KOPT-K1 (cell line): ENCODE measurements around the gene CRABP1.

Experiments used
- H3K27ac ChIP-seq: fragments of 200-600 bp; sonication (generic); 2 replicates; pipeline ENCODE4 v1.5.1; 2016; ENCODE audit warnings: antibody characterized with exemption, mild to moderate bottlenecking, low read depth, low read length; ENCODE audit not compliant: poor library complexity, severe bottlenecking
- H3K36me3 ChIP-seq: fragments of 200-600 bp; sonication (generic); 2 replicates; pipeline ENCODE4 v1.5.1; 2017; ENCODE audit warnings: antibody characterized with exemption, mild to moderate bottlenecking, low read length, moderate library complexity; ENCODE audit not compliant: insufficient read depth
- H3K9me3 ChIP-seq: fragments of 200-600 bp; sonication (generic); 2 replicates; pipeline ENCODE4 v1.5.1; 2017; ENCODE audit warnings: antibody characterized with exemption, low read length, mild to moderate bottlenecking; ENCODE audit not compliant: insufficient read depth, poor library complexity, severe bottlenecking

CRABP1 gene

DNA sequence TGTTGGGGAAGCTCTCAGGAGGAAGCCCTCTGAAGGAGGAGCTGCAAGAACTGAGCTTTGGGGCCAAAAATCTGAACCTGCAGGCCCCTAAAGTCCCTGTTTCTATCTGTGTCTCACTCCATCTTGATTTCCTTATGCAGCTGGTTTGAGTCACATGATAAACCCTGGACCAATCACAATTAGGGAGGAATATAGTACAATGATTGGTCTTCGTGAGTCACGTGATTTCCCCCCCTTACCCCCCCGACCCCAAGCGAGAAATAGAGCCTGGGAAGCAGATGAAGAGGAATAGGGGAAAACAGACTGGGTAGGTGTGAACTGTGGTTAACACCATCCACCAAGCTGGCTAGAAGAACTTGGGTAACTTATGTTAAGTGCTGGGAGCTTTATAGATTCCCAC lies 12.9 kb downstream of the CRABP1 start:
- no peak overlapping the region for H3K27ac ChIP-seq
- no peaks in the 10 kb centered on the region for H3K9me3 ChIP-seq
- H3K36me3 ChIP-seq: no peaks in the 10 kb centered on the region

- H3K9me3 ChIP-seq: no peaks in the 10 kb centered on the region
Measured at GRCh38 chr15:78355177-78355576, 15.0 kb downstream of the CRABP1 start.

DNA sequence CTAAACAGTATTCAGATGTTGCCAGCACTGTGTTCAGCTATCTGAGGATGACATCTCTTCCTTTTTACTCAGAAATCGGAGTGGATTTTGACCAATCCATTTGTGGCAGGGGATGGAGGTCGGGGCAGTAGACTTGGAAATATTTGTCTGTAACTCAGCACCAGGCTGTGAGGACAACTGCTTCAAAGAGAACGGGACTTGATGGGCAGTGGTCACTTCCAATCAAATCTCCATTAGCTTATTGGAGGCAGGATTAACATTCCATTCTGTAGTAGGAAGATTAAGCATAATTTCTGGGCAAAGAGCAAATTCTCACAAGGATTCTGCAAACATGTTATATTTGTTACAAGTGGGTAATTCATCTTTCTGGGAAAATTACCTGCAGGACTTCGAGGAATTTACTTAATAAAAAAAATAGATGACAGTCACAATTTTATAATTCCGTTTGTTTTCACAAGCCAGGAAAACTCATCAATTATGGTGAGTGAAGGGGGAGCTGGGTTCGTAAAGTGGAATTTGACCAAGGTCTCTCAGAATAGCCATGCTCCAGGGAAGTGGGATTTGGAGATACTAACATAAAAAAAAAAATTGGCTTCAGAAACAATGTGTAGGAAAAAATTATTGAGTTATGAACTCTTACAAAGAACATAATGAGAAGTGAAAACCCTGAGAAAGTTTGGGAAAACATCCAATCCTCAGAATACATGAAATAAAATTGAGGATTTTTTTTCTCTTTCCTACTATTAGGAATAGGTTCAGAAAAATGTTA lies 18.1 kb downstream of the CRABP1 start:
- Histone ChIP-seq H3K27ac (no peak overlapping the region), H3K36me3 (no peaks in the 10 kb centered on the region), H3K9me3 (no peaks in the 10 kb centered on the region)

More at GRCh38 chr15:78355177-78355576, 15.0 kb downstream of the CRABP1 start:
- H3K27ac ChIP-seq: no peak overlapping the region
- no peaks in the 10 kb centered on the region for H3K36me3 ChIP-seq

DNA sequence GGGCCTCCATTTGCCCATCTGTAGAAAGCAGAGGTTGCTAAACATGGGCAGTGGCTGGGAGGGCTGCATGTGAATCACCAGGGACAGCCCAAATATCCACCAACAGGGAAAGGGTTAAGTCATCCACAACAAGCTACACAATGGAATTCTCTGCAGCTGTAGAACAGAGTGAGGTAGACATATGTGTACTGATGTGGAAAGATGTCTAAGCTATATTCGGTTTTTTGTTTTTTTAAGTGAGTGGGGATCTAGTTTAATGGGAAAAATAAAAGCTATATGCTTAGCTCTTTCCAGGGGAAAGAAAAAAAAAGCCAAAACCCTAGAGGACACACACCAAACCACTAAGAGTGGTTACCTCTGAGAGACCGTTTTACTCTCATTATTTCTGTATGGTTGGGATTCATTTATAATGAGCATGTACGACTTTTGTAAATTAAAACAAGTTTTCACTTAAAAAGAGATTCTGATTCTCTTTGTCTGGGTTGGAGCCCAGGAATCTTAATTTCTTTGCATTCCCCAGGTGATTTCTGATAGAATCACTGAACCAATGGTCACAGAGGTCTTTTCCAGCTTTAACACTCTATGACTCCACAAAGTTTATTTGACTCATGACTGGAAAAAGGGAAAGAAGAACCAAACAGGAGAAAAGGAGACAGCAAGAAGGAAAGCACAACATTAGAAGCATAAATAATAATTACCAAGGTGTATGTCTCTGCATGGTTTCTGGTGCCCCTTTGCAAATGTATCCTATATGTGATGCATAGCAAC lies 19.1 kb downstream of the CRABP1 start:
- no peaks in the 10 kb centered on the region for H3K9me3 ChIP-seq

GRCh38 chr15:78360367-78360801 lies 20.2 kb downstream of the CRABP1 start:
- Histone ChIP-seq H3K27ac (no peak overlapping the region), H3K36me3 (no peaks in the 10 kb centered on the region), H3K9me3 (no peaks in the 10 kb centered on the region)

More for the DNA sequence above, 19.1 kb downstream of the CRABP1 start:
- no peak overlapping the region for H3K27ac ChIP-seq
- H3K36me3 ChIP-seq: no peaks in the 10 kb centered on the region

DNA sequence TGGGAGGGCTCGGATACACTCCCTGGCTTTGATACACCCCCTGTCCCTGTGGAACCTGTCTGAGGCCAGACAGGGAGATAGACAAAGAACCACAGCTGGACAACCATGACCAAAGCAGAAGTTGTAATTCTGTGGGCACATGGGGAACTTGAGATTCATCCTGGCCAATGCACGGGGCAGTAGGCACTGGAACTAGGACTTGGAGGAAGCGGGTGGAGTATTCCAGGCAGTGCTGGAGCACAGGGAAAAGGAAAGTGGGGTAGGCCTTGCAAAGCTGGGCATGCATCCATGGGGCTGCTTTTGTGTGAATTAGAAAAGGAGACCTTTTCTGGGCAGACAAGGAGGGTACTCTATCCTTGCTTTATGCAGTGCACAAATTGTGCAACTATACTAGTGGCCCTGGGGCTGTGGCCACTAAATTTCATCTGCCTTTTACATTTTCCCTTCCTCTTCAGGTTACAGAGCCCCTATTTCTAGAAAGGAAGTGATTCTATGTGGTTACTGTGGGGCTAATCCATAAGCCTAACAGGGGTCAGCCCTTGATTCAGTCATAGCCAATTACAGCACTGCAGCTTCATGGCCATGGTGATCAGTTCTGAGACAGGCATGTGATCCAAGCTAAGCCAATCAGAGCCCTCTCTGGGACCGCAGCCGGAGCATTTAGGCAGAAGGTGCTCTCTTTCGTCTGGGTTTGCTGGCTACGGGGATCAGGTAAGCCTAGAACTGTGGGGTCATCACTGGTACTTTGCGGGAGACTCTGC lies 21.0 kb downstream of the CRABP1 start:
- H3K27ac ChIP-seq: no peak overlapping the region
- no peaks in the 10 kb centered on the region for H3K9me3 ChIP-seq
- no peaks in the 10 kb centered on the region for H3K36me3 ChIP-seq

- H3K36me3 ChIP-seq: no peaks in the 10 kb centered on the region
- H3K9me3 ChIP-seq: no peaks in the 10 kb centered on the region
- H3K27ac ChIP-seq: no peak overlapping the region
Measured at GRCh38 chr15:78361771-78362506, 21.8 kb downstream of the CRABP1 start.

GRCh38 chr15:78362716-78363380 lies 22.7 kb downstream of the CRABP1 start:
- H3K9me3 ChIP-seq: no peaks in the 10 kb centered on the region
- no peaks in the 10 kb centered on the region for H3K36me3 ChIP-seq
- H3K27ac ChIP-seq: no peak overlapping the region

- Histone ChIP-seq H3K9me3 (no peaks in the 10 kb centered on the region), H3K36me3 (no peaks in the 10 kb centered on the region), H3K27ac (no peak overlapping the region)
Measured at GRCh38 chr15:78363381-78363734, 23.2 kb downstream of the CRABP1 start.

GRCh38 chr15:78364233-78364632 lies 24.1 kb downstream of the CRABP1 start:
- Histone ChIP-seq H3K9me3 (no peaks in the 10 kb centered on the region), H3K36me3 (no peaks in the 10 kb centered on the region), H3K27ac (no peak overlapping the region)

DNA sequence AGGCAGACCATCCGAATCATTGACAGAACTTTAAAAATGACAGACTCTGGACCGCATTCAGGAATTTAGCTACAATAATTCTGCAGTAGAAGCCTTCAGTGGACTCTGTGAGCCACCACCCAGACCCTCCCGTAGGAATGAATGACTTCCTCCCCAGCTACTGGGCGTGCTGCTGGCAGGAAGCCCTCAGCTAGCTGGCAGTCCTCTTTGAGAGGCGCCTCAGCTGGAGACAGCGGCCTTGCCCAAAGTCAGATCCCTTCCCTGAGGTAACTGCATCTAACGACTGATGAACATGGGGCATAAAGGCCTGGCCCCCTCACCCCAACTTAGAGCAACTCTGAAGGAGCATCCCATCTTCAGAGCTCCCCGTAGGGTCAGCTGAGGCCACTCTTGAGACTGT lies 25.8 kb downstream of the CRABP1 start:
- Histone ChIP-seq H3K36me3 (no peaks in the 10 kb centered on the region), H3K27ac (no peak overlapping the region), H3K9me3 (no peaks in the 10 kb centered on the region)

- Histone ChIP-seq H3K27ac (no peak overlapping the region), H3K36me3 (no peaks in the 10 kb centered on the region), H3K9me3 (no peaks in the 10 kb centered on the region)
Measured at GRCh38 chr15:78366342-78366741, 26.2 kb downstream of the CRABP1 start.

DNA sequence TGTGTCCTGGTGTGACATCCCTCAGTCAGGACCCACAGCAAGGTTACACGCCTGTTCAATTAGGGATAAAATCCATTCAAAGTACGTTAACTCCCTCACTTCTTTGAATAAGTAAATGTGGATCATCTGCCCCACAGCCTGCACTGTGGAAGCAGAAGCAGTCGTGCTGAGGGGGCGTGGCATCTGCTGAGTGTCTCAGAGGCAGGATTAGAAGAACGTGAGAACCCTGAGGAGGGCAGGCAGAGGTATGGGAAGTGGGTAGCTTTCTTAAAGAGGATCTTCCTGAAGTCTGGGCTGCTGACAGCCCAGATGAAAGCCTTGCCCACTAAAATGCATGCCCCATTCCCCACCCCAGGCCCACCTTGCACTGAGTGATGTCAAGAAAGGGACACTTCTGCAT lies 28.5 kb downstream of the CRABP1 start:
- no peak overlapping the region for H3K27ac ChIP-seq

DNA sequence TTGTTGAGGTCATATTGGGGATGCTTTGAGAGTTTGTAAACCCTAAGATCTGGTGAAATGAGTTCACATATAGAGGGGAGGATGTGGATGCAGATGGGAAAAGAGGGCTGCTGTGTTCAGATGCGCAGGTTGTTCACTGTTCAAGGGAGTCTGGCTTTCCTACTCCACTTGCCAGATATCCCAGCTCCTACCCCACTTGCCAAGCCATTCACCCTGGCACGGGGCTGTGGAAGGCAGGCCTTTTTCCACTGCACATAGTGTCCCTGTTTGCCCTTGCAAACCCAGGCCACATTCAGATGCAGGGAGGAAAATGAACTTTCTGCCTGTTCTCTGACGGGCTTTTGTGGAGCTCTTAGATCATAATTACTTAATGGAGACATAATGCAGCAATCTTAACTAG lies 29.0 kb downstream of the CRABP1 start:
- Histone ChIP-seq H3K9me3 (no peaks in the 10 kb centered on the region), H3K36me3 (no peaks in the 10 kb centered on the region), H3K27ac (no peak overlapping the region)

More for the DNA sequence above, 28.5 kb downstream of the CRABP1 start:
- Histone ChIP-seq H3K36me3 (no peaks in the 10 kb centered on the region), H3K9me3 (no peaks in the 10 kb centered on the region)
